Astrocyte (in vitro differentiated cells and primary cell): Measurements from ENCODE around the gene ZCRB1. TPM values are rescaled to one million over a fixed set of nuclear protein-coding genes. Genes with fewer than 3 reads are reported as not detected.

Experiments used
- DNase-seq: peaks from one replicate; pipeline ENCODE4 v3.0.0-alpha.2; 2010; ENCODE audit warnings: low read depth
- FAIRE-seq: peaks from 2 replicates; lab custom pipeline; 2011; peaks lifted over from hg19 to GRCh38; lab: Jason Lieb, UNC
- H2AFZ ChIP-seq: 2 replicates; pipeline ENCODE4 v1.6.0; 2012; ENCODE audit warnings: low read depth, low read length, inconsistent platforms
- H3K27ac ChIP-seq: 2 replicates; pipeline ENCODE4 v1.5.1; 2011; ENCODE audit warnings: low read depth, low read length, inconsistent platforms
- H3K27me3 ChIP-seq: 2 replicates; pipeline ENCODE4 v1.6.0; 2011; ENCODE audit warnings: low read length, inconsistent platforms; ENCODE audit not compliant: insufficient read depth
- H3K36me3 ChIP-seq: 2 replicates; pipeline ENCODE4 v1.5.1; 2011; ENCODE audit warnings: low read length, inconsistent platforms; ENCODE audit not compliant: insufficient read depth
- H3K4me1 ChIP-seq: 2 replicates; pipeline ENCODE4 v1.5.1; 2011; ENCODE audit warnings: low read length, inconsistent platforms; ENCODE audit not compliant: insufficient read depth
- H3K4me2 ChIP-seq: 2 replicates; pipeline ENCODE4 v1.6.0; 2012; ENCODE audit warnings: low read length, inconsistent platforms
- H3K4me3 ChIP-seq: 2 replicates; pipeline ENCODE4 v1.5.1; 2011; ENCODE audit warnings: low read depth, mild to moderate bottlenecking, low read length, inconsistent platforms; ENCODE audit not compliant: insufficient read depth
- H3K79me2 ChIP-seq: 2 replicates; pipeline ENCODE4 v1.6.0; 2012; ENCODE audit warnings: mild to moderate bottlenecking, low read length, inconsistent platforms; ENCODE audit not compliant: insufficient read depth
- H3K9ac ChIP-seq: 2 replicates; pipeline ENCODE4 v1.6.0; 2012; ENCODE audit warnings: mild to moderate bottlenecking, low read length, inconsistent platforms
- H3K9me3 ChIP-seq: 2 replicates; pipeline ENCODE4 v1.5.1; 2012; ENCODE audit warnings: low read depth, mild to moderate bottlenecking, low read length, inconsistent platforms; ENCODE audit not compliant: insufficient read depth
- H4K20me1 ChIP-seq: 2 replicates; pipeline ENCODE4 v1.6.0; 2012; ENCODE audit warnings: low read length, inconsistent platforms; ENCODE audit not compliant: insufficient read depth
- H3K27ac Mint-ChIP-seq: one replicate; pipeline ENCODE4 v1.8.0; 2021; ENCODE audit warnings: mild to moderate bottlenecking, mixed read lengths; ENCODE audit not compliant: unreplicated experiment
- H3K27me3 Mint-ChIP-seq: one replicate; pipeline ENCODE4 v1.8.0; 2021; ENCODE audit warnings: low read depth, mixed read lengths; ENCODE audit not compliant: unreplicated experiment
- H3K36me3 Mint-ChIP-seq: one replicate; pipeline ENCODE4 v1.8.0; 2021; ENCODE audit warnings: low read depth, mixed read lengths; ENCODE audit not compliant: unreplicated experiment
- H3K4me1 Mint-ChIP-seq: one replicate; pipeline ENCODE4 v1.8.0; 2021; ENCODE audit warnings: low read depth, mixed read lengths; ENCODE audit not compliant: unreplicated experiment
- H3K4me3 Mint-ChIP-seq: one replicate; pipeline ENCODE4 v1.8.0; 2021; ENCODE audit warnings: mild to moderate bottlenecking, moderate library complexity, mixed read lengths; ENCODE audit not compliant: unreplicated experiment
- H3K9me3 Mint-ChIP-seq: one replicate; pipeline ENCODE4 v1.8.0; 2021; ENCODE audit warnings: mild to moderate bottlenecking, mixed read lengths; ENCODE audit not compliant: unreplicated experiment
- EZH2 ChIP-seq: IDR thresholded peaks from 2 replicates; pipeline ENCODE4 v1.6.1; 2012; ENCODE audit warnings: mild to moderate bottlenecking, low read length, inconsistent platforms; ENCODE audit not compliant: insufficient read depth
- total RNA-seq: library from RNA; stranded (reverse); gene quantifications from 2 replicates; pipeline ENCODE4 v1.2.1, GENCODE V29; 2021
- TF ChIP-seq, protein P1 (sequence below): IDR thresholded peaks from 2 replicates; pipeline ENCODE4 v1.5.1; 2011; ENCODE audit warnings: low read depth, mild to moderate bottlenecking, inconsistent platforms, low read length, moderate library complexity; ENCODE audit not compliant: insufficient read depth

Gene ZCRB1
- total RNA-seq, 1 donor from 2014 or later, result 45.8 TPM

DNA sequence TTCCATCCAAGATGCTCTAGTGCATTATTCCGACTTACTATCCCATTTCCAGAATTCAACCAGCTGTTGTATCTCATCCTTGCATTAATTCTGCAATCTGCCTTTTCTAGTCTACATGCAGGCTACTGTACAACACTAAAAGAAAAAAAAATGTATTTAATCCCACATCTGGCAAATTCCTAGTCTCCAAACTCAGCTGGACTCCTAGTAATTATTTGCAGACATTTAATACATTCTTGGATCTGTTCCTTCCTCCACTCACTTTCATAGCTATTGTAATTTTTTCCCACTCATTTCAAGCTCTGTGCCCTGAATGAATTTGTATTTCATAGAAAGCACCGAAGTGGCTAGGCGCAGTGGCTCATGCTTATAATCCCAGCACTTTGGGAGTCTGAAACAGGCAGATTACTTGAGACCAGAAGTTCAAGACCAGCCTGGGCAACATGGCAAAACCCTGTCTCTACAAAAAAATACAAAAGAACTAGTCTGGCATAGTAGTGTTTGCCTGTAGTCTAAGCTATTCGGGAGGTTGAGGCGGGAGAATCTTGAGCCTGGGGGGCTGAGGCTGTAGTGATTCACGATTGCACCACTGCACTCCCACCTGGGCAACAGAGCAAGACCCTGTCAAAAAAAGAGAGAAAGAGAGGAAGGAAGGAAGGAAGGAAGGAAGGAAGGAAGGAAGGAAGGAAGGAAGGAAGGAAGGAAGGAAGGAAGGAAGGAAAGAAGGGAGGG is 48.3 kb downstream of the ZCRB1 start:
- Histone ChIP-seq H3K27me3 (peaks cover 4% of the 10 kb centered on the region), H3K27ac (no peak overlapping the region), H3K9me3 (no peaks in the 10 kb centered on the region), H3K79me2 (no peaks in the 10 kb centered on the region), H3K4me1 (no peaks in the 10 kb centered on the region), H4K20me1 (no peaks in the 10 kb centered on the region), H2AFZ (no peak overlapping the region), H3K4me2 (no peak overlapping the region), H3K9ac (no peak overlapping the region), H3K4me3 (no peak overlapping the region), H3K36me3 (no peaks in the 10 kb centered on the region)
- no peak for FAIRE-seq
- TF ChIP-seq EZH2, result no peak
- TF ChIP-seq, protein P1, sequence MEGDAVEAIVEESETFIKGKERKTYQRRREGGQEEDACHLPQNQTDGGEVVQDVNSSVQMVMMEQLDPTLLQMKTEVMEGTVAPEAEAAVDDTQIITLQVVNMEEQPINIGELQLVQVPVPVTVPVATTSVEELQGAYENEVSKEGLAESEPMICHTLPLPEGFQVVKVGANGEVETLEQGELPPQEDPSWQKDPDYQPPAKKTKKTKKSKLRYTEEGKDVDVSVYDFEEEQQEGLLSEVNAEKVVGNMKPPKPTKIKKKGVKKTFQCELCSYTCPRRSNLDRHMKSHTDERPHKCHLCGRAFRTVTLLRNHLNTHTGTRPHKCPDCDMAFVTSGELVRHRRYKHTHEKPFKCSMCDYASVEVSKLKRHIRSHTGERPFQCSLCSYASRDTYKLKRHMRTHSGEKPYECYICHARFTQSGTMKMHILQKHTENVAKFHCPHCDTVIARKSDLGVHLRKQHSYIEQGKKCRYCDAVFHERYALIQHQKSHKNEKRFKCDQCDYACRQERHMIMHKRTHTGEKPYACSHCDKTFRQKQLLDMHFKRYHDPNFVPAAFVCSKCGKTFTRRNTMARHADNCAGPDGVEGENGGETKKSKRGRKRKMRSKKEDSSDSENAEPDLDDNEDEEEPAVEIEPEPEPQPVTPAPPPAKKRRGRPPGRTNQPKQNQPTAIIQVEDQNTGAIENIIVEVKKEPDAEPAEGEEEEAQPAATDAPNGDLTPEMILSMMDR, result no peak
- Mint-ChIP-seq H3K36me3 (no peaks in the 10 kb centered on the region), H3K27me3 (peaks cover 7% of the 10 kb centered on the region), H3K9me3 (peaks cover 5% of the 10 kb centered on the region), H3K4me1 (no peaks in the 10 kb centered on the region), H3K27ac (no peak overlapping the region), H3K4me3 (no peak overlapping the region)
- no peak for DNase-seq

DNA sequence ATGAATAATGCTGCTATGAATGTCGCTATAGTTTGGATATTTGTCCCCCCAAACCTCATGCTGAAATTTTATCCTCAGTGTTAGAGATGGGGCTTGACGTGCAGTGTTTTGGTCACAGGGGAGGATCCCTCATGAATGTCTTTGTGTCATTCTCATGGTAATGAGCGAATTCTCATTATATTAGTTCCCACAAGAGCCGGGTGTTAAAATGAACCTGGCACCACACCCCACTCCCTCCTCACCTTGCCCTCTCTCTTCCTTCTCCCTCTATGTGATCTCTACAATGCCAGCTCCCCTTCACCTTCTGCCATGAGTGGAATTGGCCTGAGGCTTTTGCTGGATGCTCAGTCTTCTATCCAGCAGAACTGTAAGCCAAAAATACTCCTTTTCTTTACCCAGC is 50.4 kb downstream of the ZCRB1 start:
- H3K4me2 ChIP-seq, result no peak overlapping the region

More for the DNA sequence above, 50.4 kb downstream of the ZCRB1 start:
- peaks cover 5% of the 10 kb centered on the region for H3K9me3 Mint-ChIP-seq
- H3K9me3 ChIP-seq, result no peaks in the 10 kb centered on the region
- FAIRE-seq, result no peak
- H3K4me3 Mint-ChIP-seq, result no peak overlapping the region
- no peaks in the 10 kb centered on the region for H3K4me1 Mint-ChIP-seq
- no peaks in the 10 kb centered on the region for H3K36me3 Mint-ChIP-seq
- TF ChIP-seq, protein P1, result no peak
- no peaks in the 10 kb centered on the region for H3K79me2 ChIP-seq
- no peaks in the 10 kb centered on the region for H4K20me1 ChIP-seq
- H3K27ac Mint-ChIP-seq, result no peak overlapping the region
- H2AFZ ChIP-seq, result no peak overlapping the region
- peaks cover 7% of the 10 kb centered on the region for H3K27me3 Mint-ChIP-seq
- H3K36me3 ChIP-seq, result no peaks in the 10 kb centered on the region
- no peak overlapping the region for H3K4me3 ChIP-seq
- H3K27ac ChIP-seq, result no peak overlapping the region
- H3K9ac ChIP-seq, result no peak overlapping the region
- no peak for DNase-seq
- no peaks in the 10 kb centered on the region for H3K27me3 ChIP-seq
- H3K4me1 ChIP-seq, result no peaks in the 10 kb centered on the region
